ENCODE data around the gene FAM161A.
A peak's percentile ranks its signal among the peaks of the same experiment; 100 is the strongest.

FAM161A gene

GRCh38 chr2:61888267-61889055, 34.6 kb upstream of the FAM161A start, which contains the start of gene CCT4:
Gene CCT4, minus strand, starts transcription at chr2:61888656. Its CDS starts 149 bp downstream, at chr2:61888507.
- TF ChIP-seq EZH2 (optimal IDR thresholded peaks at IDR 0.05; ENCODE audit: low read depth, low read length) (no peak), CTCF (IDR thresholded peaks at IDR 0.05; ENCODE audit: low read length) (no peak), EZH2phosphoT487 (IDR thresholded peaks at IDR 0.05; ENCODE audit: low read length) (no peak)

DNA sequence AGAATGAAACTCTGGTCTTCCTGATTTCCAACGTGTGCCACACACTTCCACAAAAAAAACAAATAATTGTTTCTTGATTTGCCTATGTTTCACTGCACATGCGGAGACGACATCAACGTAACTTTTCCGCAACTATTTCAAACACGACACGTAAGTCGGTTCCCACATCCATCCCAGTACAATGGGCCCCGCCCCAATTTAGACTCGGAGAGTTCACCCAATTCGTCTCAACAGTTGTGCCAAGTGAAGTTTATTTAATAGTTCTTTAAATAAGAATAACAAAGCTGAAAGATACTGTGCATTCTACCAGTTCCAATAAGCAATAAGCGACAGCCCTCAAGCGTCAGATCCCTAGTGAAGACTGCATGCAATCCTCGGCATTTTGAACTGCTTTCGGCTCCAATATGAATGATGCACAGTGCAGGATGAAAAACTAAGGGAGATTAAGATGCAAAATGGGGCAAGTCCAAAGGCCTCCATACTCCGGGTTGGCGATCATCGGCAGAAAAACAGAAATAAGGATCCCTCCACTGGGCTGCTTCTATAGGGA, 33.9 kb upstream of the FAM161A start:
- Histone ChIP-seq H3K9ac (ENCODE audit: low read length) (peak overlapping the region; percentile 87), H2AFZ (ENCODE audit: low read length) (peak overlapping the region; percentile 78), H3K79me2 (ENCODE audit: low read length) (peaks cover 54% of the 10 kb centered on the region), H3K9me2 (replicated peaks; ENCODE audit: insufficient read depth, low read length) (no peaks in the 10 kb centered on the region), H3F3A (ENCODE audit: insufficient read depth, low read length) (no peaks in the 10 kb centered on the region), H3K9me3 (replicated peaks; ENCODE audit: insufficient read depth, low read length) (no peaks in the 10 kb centered on the region), H3K4me3 (ENCODE audit: low read length) (peak overlapping the region; percentile 77), H3K27me3 (replicated peaks; ENCODE audit: insufficient read depth, low read length) (no peaks in the 10 kb centered on the region), H3K4me2 (ENCODE audit: low read depth, low read length) (peak overlapping the region; percentile 75), H3K27ac (ENCODE audit: low read length) (peak overlapping the region; percentile 93), H3K36me3 (replicated peaks; ENCODE audit: insufficient read depth, low read length) (peaks cover 2% of the 10 kb centered on the region; the same call in 1 of the 2 replicates), H4K20me1 (ENCODE audit: insufficient read depth, low read length) (peaks cover 25% of the 10 kb centered on the region), H3K4me1 (ENCODE audit: low read length) (0 out of 2 replicates have a peak, but pooled peaks cover 5% of the 10 kb centered on the region)
- TF ChIP-seq EZH2phosphoT487 (IDR thresholded peaks at IDR 0.05; ENCODE audit: low read length) (no peak), CTCF (IDR thresholded peaks at IDR 0.05; ENCODE audit: low read length) (no peak), EZH2 (optimal IDR thresholded peaks at IDR 0.05; ENCODE audit: low read depth, low read length) (no peak)
- DNase-seq, result peak; percentile 29

More at GRCh38 chr2:61888267-61889055, 34.6 kb upstream of the FAM161A start, which contains the start of gene CCT4:
- Histone ChIP-seq H3K79me2 (ENCODE audit: low read length) (peaks cover 47% of the 10 kb centered on the region), H3K9me2 (replicated peaks; ENCODE audit: insufficient read depth, low read length) (no peaks in the 10 kb centered on the region), H3F3A (ENCODE audit: insufficient read depth, low read length) (no peaks in the 10 kb centered on the region), H3K9me3 (replicated peaks; ENCODE audit: insufficient read depth, low read length) (no peaks in the 10 kb centered on the region), H3K9ac (ENCODE audit: low read length) (peak within 1 kb of the TSS; percentile 87), H3K4me2 (ENCODE audit: low read depth, low read length) (peak within 1 kb of the TSS; percentile 75), H4K20me1 (ENCODE audit: insufficient read depth, low read length) (peaks cover 25% of the 10 kb centered on the region), H3K4me3 (ENCODE audit: low read length) (peak within 1 kb of the TSS; percentile 77), H3K27ac (ENCODE audit: low read length) (peak within 1 kb of the TSS; percentile 93), H3K36me3 (replicated peaks; ENCODE audit: insufficient read depth, low read length) (no peaks in the 10 kb centered on the region; the same call in 1 of the 2 replicates), H3K27me3 (replicated peaks; ENCODE audit: insufficient read depth, low read length) (no peaks in the 10 kb centered on the region), H2AFZ (ENCODE audit: low read length) (peak within 1 kb of the TSS; percentile 78), H3K4me1 (ENCODE audit: low read length) (0 out of 2 replicates have a peak, but pooled peaks cover 5% of the 10 kb centered on the region)
- peak; percentile 85 for DNase-seq

DNA sequence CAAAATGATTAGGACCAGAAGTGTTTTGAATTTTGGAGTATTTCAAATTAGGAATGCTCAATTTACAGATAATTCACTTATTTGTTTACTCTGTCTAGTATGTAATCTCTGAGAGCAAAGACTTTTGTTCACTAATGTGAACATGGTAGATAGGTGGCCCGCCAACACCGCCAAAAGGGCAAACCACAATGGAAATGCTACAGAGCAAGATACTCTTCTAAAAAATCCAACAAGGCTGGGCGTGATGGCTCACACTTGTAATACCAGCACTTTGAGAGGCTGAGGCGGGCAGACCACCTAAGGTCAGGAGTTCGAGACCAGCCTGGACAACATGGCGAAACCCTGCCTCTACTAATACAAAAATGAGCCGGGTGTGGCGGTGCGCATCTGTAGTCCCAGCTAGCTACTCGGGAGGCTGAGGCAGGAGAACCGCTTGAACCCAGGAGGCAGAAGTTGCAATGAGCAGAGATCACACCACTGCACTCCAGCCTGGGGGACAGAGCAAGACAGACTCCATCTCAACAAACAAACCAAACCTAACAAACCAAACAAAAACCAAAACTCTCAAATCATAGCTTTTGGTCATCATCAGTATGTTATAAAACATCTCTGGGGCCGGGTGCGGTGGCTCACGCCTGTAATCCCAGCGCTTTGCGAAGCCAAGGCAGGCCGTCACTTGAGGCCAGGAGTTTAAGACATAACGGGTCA, 32.2 kb upstream of the FAM161A start:
- Histone ChIP-seq H2AFZ (ENCODE audit: low read length) (no peak overlapping the region), H3K36me3 (replicated peaks; ENCODE audit: insufficient read depth, low read length) (peaks cover 4% of the 10 kb centered on the region; the same call in 1 of the 2 replicates), H3K4me2 (ENCODE audit: low read depth, low read length) (peak overlapping the region; percentile 75; the same call in 1 of the 2 replicates), H3K9me3 (replicated peaks; ENCODE audit: insufficient read depth, low read length) (no peaks in the 10 kb centered on the region), H3K27ac (ENCODE audit: low read length) (no peak overlapping the region), H3K4me1 (ENCODE audit: low read length) (0 out of 2 replicates have a peak, but pooled peaks cover 5% of the 10 kb centered on the region), H4K20me1 (ENCODE audit: insufficient read depth, low read length) (peaks cover 25% of the 10 kb centered on the region), H3K79me2 (ENCODE audit: low read length) (peaks cover 62% of the 10 kb centered on the region), H3K4me3 (ENCODE audit: low read length) (no peak overlapping the region), H3K27me3 (replicated peaks; ENCODE audit: insufficient read depth, low read length) (no peaks in the 10 kb centered on the region), H3K9ac (ENCODE audit: low read length) (no peak overlapping the region), H3K9me2 (replicated peaks; ENCODE audit: insufficient read depth, low read length) (no peaks in the 10 kb centered on the region), H3F3A (ENCODE audit: insufficient read depth, low read length) (no peaks in the 10 kb centered on the region)
- TF ChIP-seq CTCF (IDR thresholded peaks at IDR 0.05; ENCODE audit: low read length) (no peak), EZH2 (optimal IDR thresholded peaks at IDR 0.05; ENCODE audit: low read depth, low read length) (no peak), EZH2phosphoT487 (IDR thresholded peaks at IDR 0.05; ENCODE audit: low read length) (no peak)
- no peak for DNase-seq
